ENCODE results near the gene TTLL10. TPM values are rescaled to one million over a fixed set of nuclear protein-coding genes. Genes with fewer than 3 reads are reported as not detected.
"Not testable (repeated sequence)": the region's sequence is repeated elsewhere in the genome, so short reads cannot be mapped to it uniquely, and the experiment has no call there.

TTLL10 gene
- total and polyA plus RNA-seq, 2 of the 4 experiments (the other 2 are of a cell fraction), result not detected

DNA sequence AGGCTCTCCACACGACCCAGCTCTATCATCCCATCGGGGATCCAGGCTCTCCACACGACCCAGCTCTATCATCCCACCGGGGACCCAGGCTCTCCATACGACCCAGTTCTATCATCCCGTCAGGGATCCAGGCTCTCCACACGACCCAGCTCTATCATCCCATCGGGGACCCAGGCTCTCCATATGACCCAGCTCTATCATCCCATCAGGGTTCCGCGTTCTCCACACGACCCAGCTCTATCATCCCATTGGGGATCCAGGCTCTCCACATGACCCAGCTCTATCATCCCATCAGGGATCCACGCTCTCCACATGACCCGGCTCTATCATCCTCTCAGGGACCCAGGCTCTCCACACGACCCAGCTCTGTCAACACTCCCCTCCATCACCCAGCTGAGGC lies 20.5 kb upstream of the TTLL10 start:
- H2BK120ac ChIP-seq (ENCODE audit: low read depth, low read length); H3K14ac ChIP-seq (replicated peaks; ENCODE audit: low read depth, low read length); H3K9me3 ChIP-seq (ENCODE audit: control insufficient read depth, insufficient read depth, low read length); H3K27me3 ChIP-seq (ENCODE audit: control insufficient read depth, insufficient read depth, low read length); H3K4ac ChIP-seq (ENCODE audit: low read depth, low read length); H2BK20ac ChIP-seq (ENCODE audit: low read depth, low read length); H2AFZ ChIP-seq (replicated peaks; ENCODE audit: low read length, poor library complexity); H3K56ac ChIP-seq (ENCODE audit: extremely low read depth, insufficient read depth, low read length); H2BK5ac ChIP-seq (ENCODE audit: low read depth, low read length, poor library complexity, severe bottlenecking); H3K23ac ChIP-seq (ENCODE audit: low read depth, low read length); H4K8ac ChIP-seq (ENCODE audit: low read depth in 2 of 2, low read length in 2 of 2); H4K20me1 ChIP-seq (ENCODE audit: insufficient read depth, low read length); H4K5ac ChIP-seq (ENCODE audit: low read depth, low read length); POLR2A ChIA-PET (ENCODE audit: unreplicated experiment); H3K4me2 ChIP-seq (ENCODE audit: low read depth, low read length); H4K91ac ChIP-seq (ENCODE audit: insufficient read depth, low read depth, low read length); H3K4me3 ChIP-seq (ENCODE audit: insufficient read depth, low read depth, low read length); ATAC-seq (ENCODE audit: low read depth); dilution Hi-C loops (cut with HindIII; ENCODE audit: low sequenced_read_pairs, unreplicated experiment); in situ Hi-C loops (cut with MboI; ENCODE audit: low sequenced_read_pairs); intact Hi-C loops (cut with micrococcal nuclease); CTCF ChIA-PET; H3K9me1 ChIP-seq (ENCODE audit: insufficient read depth, low read length); H3K9ac ChIP-seq (ENCODE audit: low read depth, low read length); H3K18ac ChIP-seq (ENCODE audit: low read depth, low read length); H3K4me1 ChIP-seq (ENCODE audit: control insufficient read depth, insufficient read depth, low read length); H2BK15ac ChIP-seq (ENCODE audit: low read depth, low read length); H2AK5ac ChIP-seq (ENCODE audit: low read depth, low read length); H3K36me3 ChIP-seq (ENCODE audit: control insufficient read depth, insufficient read depth, low read length); H3K27ac ChIP-seq (ENCODE audit: insufficient read depth, low read length); DNase-seq; H3K79me1 ChIP-seq (ENCODE audit: low read depth in 1 of 2, low read length in 2 of 2); BruUV-seq (replicated peaks); H2AK9ac ChIP-seq (replicated peaks; ENCODE audit: low read depth, low read length, poor library complexity): not testable (repeated sequence)
- 84% methylated on average over 8 of the region's 14 CpGs; no CpG with 5 or more reads in 1 of the 2 experiments for WGBS, 2 experiments (ENCODE audit: extremely low coverage in 2 of 2, insufficient read length in 1 of 2)
